Measurements from ENCODE around the gene IL1F10.
"Not testable (repeated sequence)": the region's sequence is repeated elsewhere in the genome, so short reads cannot be mapped to it uniquely, and the experiment has no call there.

Gene IL1F10

GRCh38 chr2:113081488-113082210 is 13.9 kb downstream of the IL1F10 start:
- no peak for DNase-seq

- no peak for DNase-seq
Measured at GRCh38 chr2:113083296-113083695, 15.5 kb downstream of the IL1F10 start.

- no peak for DNase-seq
Measured at GRCh38 chr2:113084249-113085000, 16.7 kb downstream of the IL1F10 start.

GRCh38 chr2:113085542-113085941 is 17.8 kb downstream of the IL1F10 start:
- DNase-seq: no peak

- no peak for DNase-seq
Measured at GRCh38 chr2:113088213-113088992, 20.6 kb downstream of the IL1F10 start.

GRCh38 chr2:113089916-113090315 is 22.1 kb downstream of the IL1F10 start:
- DNase-seq: no peak

- no peak for DNase-seq
Measured at GRCh38 chr2:113091231-113091896, 23.6 kb downstream of the IL1F10 start.

- DNase-seq: no peak
Measured at GRCh38 chr2:113092864-113093612, 25.3 kb downstream of the IL1F10 start.

- no peak for DNase-seq
Measured at GRCh38 chr2:113093613-113093977, 25.8 kb downstream of the IL1F10 start.

GRCh38 chr2:113096306-113096705 is 28.5 kb downstream of the IL1F10 start:
- not testable (repeated sequence) for DNase-seq

GRCh38 chr2:113096842-113097618 is 29.3 kb downstream of the IL1F10 start:
- not testable (repeated sequence) for DNase-seq

- DNase-seq: no peak
Measured at GRCh38 chr2:113098041-113098440, 30.3 kb downstream of the IL1F10 start.

GRCh38 chr2:113098532-113098931 is 30.8 kb downstream of the IL1F10 start:
- DNase-seq: no peak

- no peak for DNase-seq
Measured at GRCh38 chr2:113102133-113102532, 34.4 kb downstream of the IL1F10 start.

- no peak for DNase-seq
Measured at GRCh38 chr2:113103277-113103676, 35.5 kb downstream of the IL1F10 start.

GRCh38 chr2:113104054-113104611 is 36.4 kb downstream of the IL1F10 start:
- no peak for DNase-seq

- no peak for DNase-seq
Measured at GRCh38 chr2:113105047-113105785, 37.4 kb downstream of the IL1F10 start.

- DNase-seq: no peak
Measured at GRCh38 chr2:113111121-113111520, 43.4 kb downstream of the IL1F10 start.

- DNase-seq: no peak
Measured at GRCh38 chr2:113111823-113112287, 44.1 kb downstream of the IL1F10 start.

GRCh38 chr2:113112441-113112840 is 44.7 kb downstream of the IL1F10 start:
- no peak for DNase-seq
